Trophoblast cell (in vitro differentiated cells and primary cell): ENCODE data around the gene FBXW11.

Experiments used
- DNase-seq, 2 donors: peaks; one replicate each; pipeline ENCODE4 v3.0.0-alpha.2; 2016
- H2AFZ ChIP-seq: 2 replicates; pipeline ENCODE4 v1.6.1; 2013; ENCODE audit warnings: low read length, moderate library complexity, mild to moderate bottlenecking; ENCODE audit not compliant: insufficient read depth, poor library complexity
- H2AK5ac ChIP-seq: 2 replicates; pipeline ENCODE4 v1.6.1; 2013; ENCODE audit warnings: mild to moderate bottlenecking, low read length
- H2BK120ac ChIP-seq: 2 replicates; pipeline ENCODE4 v1.6.1; 2013; ENCODE audit warnings: low read length, mild to moderate bottlenecking, moderate library complexity; ENCODE audit not compliant: insufficient read depth, poor library complexity
- H2BK12ac ChIP-seq: 2 replicates; pipeline ENCODE4 v1.6.1; 2013; ENCODE audit warnings: mild to moderate bottlenecking, low read length, moderate library complexity
- H2BK5ac ChIP-seq: 2 replicates; pipeline ENCODE4 v1.6.1; 2013; ENCODE audit warnings: low read length, low read depth, moderate library complexity, mild to moderate bottlenecking; ENCODE audit not compliant: poor library complexity
- H3K14ac ChIP-seq: 2 replicates; pipeline ENCODE4 v1.6.1; 2013; ENCODE audit warnings: mild to moderate bottlenecking, low read length
- H3K18ac ChIP-seq: 2 replicates; pipeline ENCODE4 v1.6.1; 2013; ENCODE audit warnings: mild to moderate bottlenecking, low read length
- H3K23ac ChIP-seq: 2 replicates; pipeline ENCODE4 v1.6.1; 2013; ENCODE audit warnings: low read length
- H3K27ac ChIP-seq: 2 replicates; pipeline ENCODE4 v1.5.1; 2013; ENCODE audit warnings: low read depth, mild to moderate bottlenecking, inconsistent platforms, low read length, moderate library complexity
- H3K27me3 ChIP-seq: 2 replicates; pipeline ENCODE4 v1.6.1; 2013; ENCODE audit warnings: inconsistent platforms, mild to moderate bottlenecking, low read length, moderate library complexity; ENCODE audit not compliant: insufficient read depth
- H3K36me3 ChIP-seq, 2 experiments: 1 replicate in 1 of 2; 2 replicates in 1 of 2; pipeline ENCODE4 v1.6.1; 2013; ENCODE audit warnings: low read length in 2 of 2, mild to moderate bottlenecking in 2 of 2, moderate library complexity in 1 of 2; ENCODE audit not compliant: insufficient read depth in 2 of 2, control insufficient read depth in 1 of 2
- H3K4ac ChIP-seq: 2 replicates; pipeline ENCODE4 v1.6.1; 2013; ENCODE audit warnings: low read depth, mild to moderate bottlenecking, low read length, moderate library complexity
- H3K4me1 ChIP-seq, 2 experiments: 1 replicate in 1 of 2; 2 replicates in 1 of 2; pipeline ENCODE4 v1.6.1; 2013; ENCODE audit warnings: low read length in 2 of 2, mild to moderate bottlenecking in 2 of 2, moderate library complexity in 1 of 2; ENCODE audit not compliant: insufficient read depth in 2 of 2, control insufficient read depth in 1 of 2
- H3K4me2 ChIP-seq: 2 replicates; pipeline ENCODE4 v1.6.1; 2013; ENCODE audit warnings: inconsistent platforms, mild to moderate bottlenecking, low read length, moderate library complexity
- H3K4me3 ChIP-seq: 2 replicates; pipeline ENCODE4 v1.5.1; 2013; ENCODE audit warnings: mild to moderate bottlenecking, low read depth, low read length, inconsistent platforms
- H3K79me1 ChIP-seq: one replicate; pipeline ENCODE4 v1.6.1; 2013; ENCODE audit warnings: low read length
- H3K79me2 ChIP-seq: 2 replicates; pipeline ENCODE4 v1.6.1; 2013; ENCODE audit warnings: low read length, mild to moderate bottlenecking; ENCODE audit not compliant: control insufficient read depth, insufficient read depth, poor library complexity
- H3K9ac ChIP-seq: 2 replicates; pipeline ENCODE4 v1.6.1; 2013; ENCODE audit warnings: mild to moderate bottlenecking, low read length
- H3K9me3 ChIP-seq: 2 replicates; pipeline ENCODE4 v1.6.1; 2013; ENCODE audit warnings: low read depth, mild to moderate bottlenecking, control low read depth, inconsistent platforms, low read length; ENCODE audit not compliant: insufficient read depth
- H4K12ac ChIP-seq: 2 replicates; pipeline ENCODE4 v1.6.1; 2013; ENCODE audit warnings: low read depth, mild to moderate bottlenecking, low read length, moderate library complexity
- H4K8ac ChIP-seq: 2 replicates; pipeline ENCODE4 v1.6.1; 2013; ENCODE audit warnings: low read depth, mild to moderate bottlenecking, low read length, moderate library complexity
- H4K91ac ChIP-seq: one replicate; pipeline ENCODE4 v1.6.1; 2013; ENCODE audit warnings: low read depth, mild to moderate bottlenecking, low read length, moderate library complexity
- WGBS: extraction: QIAGEN DNeasy Blood & Tissue Kit; methylation state at CpG from one replicate; pipeline ENCODE4 v1.1.7; 2013; ENCODE audit warnings: missing lambda C conversion rate; ENCODE audit not compliant: insufficient read length, insufficient coverage; ENCODE audit errors: extremely low coverage; 5-methylcytosine and 5-hydroxymethylcytosine counted together

The FBXW11 gene

DNA sequence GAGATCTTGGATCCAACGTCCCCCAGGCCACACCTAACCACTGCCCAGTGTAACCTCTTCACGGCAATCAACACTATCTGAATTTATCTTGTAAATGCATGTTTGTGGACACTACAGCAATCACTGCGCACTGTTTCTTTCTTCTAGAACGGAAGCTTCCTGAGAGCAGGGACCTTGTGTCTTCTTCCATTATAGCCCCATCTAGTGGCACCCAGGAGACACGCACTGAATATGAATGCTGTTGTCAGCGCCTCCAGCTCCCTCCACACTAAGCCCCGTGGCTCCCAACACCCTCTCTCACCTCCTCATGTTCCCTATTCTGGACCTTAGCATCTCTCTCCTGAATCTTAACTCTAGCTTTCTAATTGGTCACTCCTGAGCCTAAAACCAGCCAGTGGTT is 148.1 kb downstream of the FBXW11 start:
- Histone ChIP-seq H3K9ac (no peak overlapping the region), H3K79me2 (no peaks in the 10 kb centered on the region), H2AFZ (no peak overlapping the region), H3K14ac (no peak overlapping the region), H4K8ac (no peak overlapping the region), H2BK120ac (no peak overlapping the region), H2BK5ac (no peak overlapping the region), H3K23ac (no peak overlapping the region), H2AK5ac (no peak overlapping the region), H3K4me2 (no peak overlapping the region), H3K4me1 (peaks cover 4 to 6% of the 10 kb centered on the region in 2 experiments), H3K27ac (no peak overlapping the region), H3K27me3 (no peaks in the 10 kb centered on the region), H3K79me1 (no peaks in the 10 kb centered on the region), H3K9me3 (no peaks in the 10 kb centered on the region), H4K12ac (no peak overlapping the region), H3K36me3 (peaks cover 4 to 5% of the 10 kb centered on the region in 2 experiments), H3K4me3 (no peak overlapping the region), H3K4ac (no peak overlapping the region), H4K91ac (no peak overlapping the region), H2BK12ac (no peak overlapping the region), H3K18ac (no peak overlapping the region)
- DNase-seq = peak in 1 of 2 donors; percentile 51
- no CpG with 5 or more reads among the region's 7 CpGs for WGBS

DNA sequence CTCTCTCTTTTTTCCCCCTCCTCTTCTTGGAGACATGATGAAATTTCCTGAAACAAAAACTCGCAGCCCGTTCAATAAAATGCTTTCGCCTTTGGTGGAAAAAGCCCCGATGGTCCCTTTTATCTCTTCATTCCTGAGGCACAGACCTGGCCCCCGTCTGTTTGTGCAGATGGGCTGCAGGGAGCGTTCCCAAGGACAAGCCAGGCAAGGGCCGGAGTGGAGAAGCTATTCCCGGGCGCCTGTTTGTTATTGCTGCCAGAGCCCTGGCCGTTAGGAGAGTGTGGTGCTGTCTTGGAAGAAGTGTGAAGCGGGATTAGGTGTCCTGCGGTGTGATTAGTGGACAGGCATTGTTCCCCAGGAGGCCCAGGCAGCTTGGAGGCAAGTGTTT is 149.0 kb downstream of the FBXW11 start:
- no peaks in the 10 kb centered on the region for H3K79me1 ChIP-seq
- H3K4me1 ChIP-seq = peaks cover 1 to 2% of the 10 kb centered on the region in 2 experiments
- H3K79me2 ChIP-seq = no peaks in the 10 kb centered on the region
- H2BK12ac ChIP-seq = no peak overlapping the region
- H3K36me3 ChIP-seq = peaks cover 2 to 3% of the 10 kb centered on the region in 2 experiments
- no peak overlapping the region for H4K91ac ChIP-seq
- H3K23ac ChIP-seq = no peak overlapping the region
- no peak overlapping the region for H3K27ac ChIP-seq
- H3K14ac ChIP-seq = no peak overlapping the region
- H3K4me2 ChIP-seq = no peak overlapping the region
- H2AFZ ChIP-seq = no peak overlapping the region
- no peak overlapping the region for H2BK120ac ChIP-seq
- H2BK5ac ChIP-seq = no peak overlapping the region
- no peak overlapping the region for H4K12ac ChIP-seq
- H2AK5ac ChIP-seq = no peak overlapping the region
- H3K27me3 ChIP-seq = no peaks in the 10 kb centered on the region
- no CpG with 5 or more reads among the region's 12 CpGs for WGBS
- no peak overlapping the region for H4K8ac ChIP-seq
- H3K4me3 ChIP-seq = no peak overlapping the region
- no peaks in the 10 kb centered on the region for H3K9me3 ChIP-seq
- DNase-seq = no peak
- no peak overlapping the region for H3K18ac ChIP-seq
- H3K4ac ChIP-seq = no peak overlapping the region
- no peak overlapping the region for H3K9ac ChIP-seq

DNA sequence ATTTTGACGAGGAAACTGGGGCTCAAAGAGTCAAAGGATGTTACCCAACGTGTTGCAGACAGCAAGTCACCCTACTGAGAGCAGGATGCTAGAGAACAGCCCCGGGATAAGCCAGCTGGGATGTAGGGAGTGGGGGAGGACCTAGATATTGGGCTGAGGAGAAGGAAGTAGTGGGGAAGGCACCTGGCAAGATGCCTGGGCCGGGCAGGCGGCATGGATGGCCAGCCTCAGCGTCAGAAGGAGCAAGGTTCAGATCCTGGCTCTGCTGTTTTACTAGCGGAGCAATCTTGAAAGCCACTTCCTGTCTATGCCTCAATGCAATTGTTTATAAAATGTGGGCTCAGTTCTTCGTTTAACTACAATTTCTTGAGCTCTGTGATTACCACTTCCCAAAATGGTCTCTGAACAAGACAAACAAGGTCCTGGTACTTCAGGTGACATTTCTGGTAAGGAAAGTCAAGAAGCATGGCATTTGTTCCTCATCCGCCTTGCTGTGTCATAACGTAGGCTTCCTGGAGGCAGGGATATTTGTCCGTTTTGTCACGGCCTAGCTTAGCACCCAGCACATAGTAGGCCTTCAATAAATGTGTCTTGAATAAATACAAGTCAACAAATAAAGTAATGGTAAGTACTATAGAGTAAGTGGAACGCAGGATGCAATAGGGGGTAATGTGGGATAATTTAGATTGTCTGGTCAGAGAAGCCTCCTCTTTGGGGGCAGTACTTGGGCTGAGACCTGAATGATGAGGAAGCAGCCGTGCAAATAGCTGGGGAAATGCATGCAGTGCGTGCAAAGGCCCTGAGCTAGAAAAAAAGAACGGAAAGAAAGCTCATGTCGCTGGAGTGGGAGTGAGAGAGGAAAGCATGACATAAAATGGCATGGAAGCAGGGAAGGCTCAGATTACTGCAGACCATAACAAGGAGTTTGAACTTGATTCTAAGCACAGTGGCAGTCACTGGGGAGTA is 150.4 kb downstream of the FBXW11 start:
- peaks cover 1 to 2% of the 10 kb centered on the region in 2 experiments for H3K36me3 ChIP-seq
- no peak overlapping the region for H3K4me2 ChIP-seq
- H2BK12ac ChIP-seq = no peak overlapping the region
- H3K9ac ChIP-seq = no peak overlapping the region
- no peak overlapping the region for H3K4ac ChIP-seq
- no peak overlapping the region for H3K14ac ChIP-seq
- no peaks in the 10 kb centered on the region for H3K27me3 ChIP-seq
- no peak overlapping the region for H2BK5ac ChIP-seq
- H3K4me3 ChIP-seq = no peak overlapping the region
- no peak overlapping the region for H3K23ac ChIP-seq
- no peak overlapping the region for H3K27ac ChIP-seq
- H3K4me1 ChIP-seq = peaks cover under 1 to 2% of the 10 kb centered on the region in 2 experiments
- no peak overlapping the region for H3K18ac ChIP-seq
- H2BK120ac ChIP-seq = no peak overlapping the region
- H3K79me1 ChIP-seq = no peaks in the 10 kb centered on the region
- DNase-seq = no peak
- no peaks in the 10 kb centered on the region for H3K9me3 ChIP-seq
- no peak overlapping the region for H4K8ac ChIP-seq
- no peak overlapping the region for H4K12ac ChIP-seq
- no peak overlapping the region for H2AFZ ChIP-seq
- H2AK5ac ChIP-seq = no peak overlapping the region
- WGBS = no CpG with 5 or more reads among the region's 17 CpGs
- H4K91ac ChIP-seq = no peak overlapping the region
- no peaks in the 10 kb centered on the region for H3K79me2 ChIP-seq

DNA sequence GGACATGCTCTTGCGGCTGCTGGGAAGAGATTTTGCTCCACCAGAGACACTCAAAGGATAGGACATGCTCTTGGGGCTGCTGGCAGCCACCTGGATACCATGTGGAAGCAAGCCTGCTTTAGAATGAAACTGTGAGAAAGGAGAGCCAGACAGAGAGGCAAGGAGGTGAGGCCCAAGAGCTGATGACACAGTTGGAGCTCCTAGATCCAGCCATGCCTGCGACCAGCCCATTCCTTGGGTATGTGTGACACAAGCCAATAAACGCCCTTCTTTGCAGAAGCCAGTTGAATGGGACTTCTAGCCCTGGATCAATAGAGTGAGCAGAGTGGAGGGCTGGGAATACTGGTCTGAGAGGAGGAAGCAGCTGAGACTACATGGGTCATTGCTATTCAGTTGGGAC is 151.2 kb downstream of the FBXW11 start:
- WGBS = no CpG with 5 or more reads among the region's 3 CpGs
- Histone ChIP-seq H3K9me3 (no peaks in the 10 kb centered on the region), H2AFZ (no peak overlapping the region), H3K79me2 (no peaks in the 10 kb centered on the region), H3K14ac (no peak overlapping the region), H3K36me3 (peaks cover 1 to 2% of the 10 kb centered on the region in 2 experiments), H3K4ac (no peak overlapping the region), H2BK12ac (no peak overlapping the region), H3K27ac (no peak overlapping the region), H3K79me1 (no peaks in the 10 kb centered on the region), H2BK120ac (no peak overlapping the region), H4K91ac (no peak overlapping the region), H3K4me2 (no peak overlapping the region), H4K12ac (no peak overlapping the region), H3K27me3 (no peaks in the 10 kb centered on the region), H2BK5ac (no peak overlapping the region), H4K8ac (no peak overlapping the region), H3K9ac (no peak overlapping the region), H3K4me3 (no peak overlapping the region), H3K4me1 (peaks cover 7 to 10% of the 10 kb centered on the region in 2 experiments), H3K18ac (no peak overlapping the region), H3K23ac (no peak overlapping the region), H2AK5ac (no peak overlapping the region)
- no peak for DNase-seq
